Fibroblast of villous mesenchyme (primary cell): ENCODE results near the gene AKT3. TPM values are rescaled to one million over a fixed set of nuclear protein-coding genes. Genes with fewer than 3 reads are reported as not detected.
"Not testable (repeated sequence)": the region's sequence is repeated elsewhere in the genome, so short reads cannot be mapped to it uniquely, and the experiment has no call there.

Experiments
- DNase-seq: peaks from one replicate; pipeline ENCODE4 v3.0.0-alpha.2; 2010; ENCODE audit warnings: low read depth
- H3K4me3 ChIP-seq: 2 replicates; pipeline ENCODE4 v1.5.1; 2011; ENCODE audit warnings: low read depth, mild to moderate bottlenecking, low read length
- CTCF ChIP-seq: IDR thresholded peaks from 2 replicates; pipeline ENCODE4 v1.5.1; 2012; ENCODE audit warnings: low read depth, mild to moderate bottlenecking, low read length; ENCODE audit not compliant: insufficient read depth
- total RNA-seq: library from RNA; depleted of rRNA; stranded (reverse); fragments of >200 nt; gene quantifications from 2 replicates; pipeline ENCODE4 v1.2.3, GENCODE V29; 2012

The AKT3 gene
- total RNA-seq, 1 donor, result 38.0 TPM

DNA sequence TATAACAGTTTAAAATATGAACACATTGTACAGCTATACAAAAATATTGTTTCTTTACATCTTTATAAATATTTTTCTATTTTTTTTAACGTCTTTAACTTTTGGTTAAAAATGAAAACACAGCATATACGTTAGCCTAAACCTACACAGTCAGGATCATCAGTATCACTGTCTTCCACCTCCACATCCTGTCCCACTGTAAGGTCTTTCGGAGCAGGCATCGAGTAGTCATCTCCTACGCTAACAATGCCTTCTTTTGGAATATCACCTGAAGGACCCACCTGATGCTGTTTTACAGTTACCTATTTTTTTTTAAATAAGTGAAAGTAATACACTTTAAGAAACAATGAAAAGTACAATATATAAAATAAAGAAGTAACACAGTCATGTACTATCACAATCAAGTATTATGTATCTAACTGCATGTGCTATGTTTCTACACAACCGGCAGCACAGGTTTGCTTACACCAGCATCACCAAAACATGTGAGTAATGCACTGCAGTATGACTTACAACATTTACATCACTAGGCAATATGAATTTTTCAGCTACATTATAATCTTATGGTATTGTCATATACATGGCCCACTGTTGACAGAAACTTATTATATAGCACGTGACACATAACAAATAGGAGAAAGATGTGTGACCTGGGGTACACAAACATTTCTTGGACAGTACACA, 254.4 kb downstream of the AKT3 start:
- no peak overlapping the region for H3K4me3 ChIP-seq

GRCh38 chr1:243594455-243594854, 255.6 kb downstream of the AKT3 start:
- H3K4me3 ChIP-seq, result no peak overlapping the region
- DNase-seq, result no peak
- no peak for TF ChIP-seq CTCF

More for the DNA sequence above, 254.4 kb downstream of the AKT3 start:
- peak; percentile 69 for DNase-seq
- no peak for TF ChIP-seq CTCF

- H3K4me3 ChIP-seq, DNase-seq: not testable (repeated sequence)
Measured at GRCh38 chr1:243589286-243589685, 260.8 kb downstream of the AKT3 start.

DNA sequence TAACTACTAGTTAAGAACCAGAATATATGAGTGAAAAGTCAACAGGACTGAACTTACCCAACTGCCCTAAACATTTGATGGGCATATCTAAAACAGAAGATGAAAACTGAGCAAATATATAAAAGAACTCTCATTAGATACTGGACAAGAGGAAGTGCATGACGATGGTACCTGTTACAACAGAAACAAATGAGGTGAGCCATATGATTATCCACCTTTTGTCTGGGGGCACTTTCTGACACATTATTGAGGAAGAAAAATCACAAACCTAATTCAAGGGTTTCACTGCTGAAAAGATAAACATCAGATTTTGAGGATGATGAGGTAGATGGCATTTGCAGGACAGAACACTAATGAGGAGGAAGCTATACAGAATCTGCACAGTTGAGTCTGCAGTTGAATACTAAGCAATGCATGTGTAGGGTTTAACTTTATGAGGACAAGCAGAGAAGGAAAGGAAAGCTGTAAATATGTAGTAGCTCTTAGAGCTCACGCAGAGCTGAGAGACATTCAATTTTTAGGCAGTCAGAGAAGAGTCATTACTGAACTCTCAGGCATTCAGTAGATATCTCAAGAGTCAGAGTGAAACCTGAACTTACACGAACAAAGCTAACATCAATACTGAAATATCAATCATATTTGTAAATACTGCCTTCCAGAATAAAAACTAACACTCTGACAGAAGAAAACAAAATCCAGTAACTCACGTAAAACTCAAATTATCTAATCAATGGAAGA, 262.1 kb downstream of the AKT3 start:
- no peak for DNase-seq
- TF ChIP-seq CTCF, result no peak
- no peak overlapping the region for H3K4me3 ChIP-seq

- DNase-seq, result no peak
- no peak overlapping the region for H3K4me3 ChIP-seq
- no peak for TF ChIP-seq CTCF
Measured at GRCh38 chr1:243587285-243587684, 262.8 kb downstream of the AKT3 start.

DNA sequence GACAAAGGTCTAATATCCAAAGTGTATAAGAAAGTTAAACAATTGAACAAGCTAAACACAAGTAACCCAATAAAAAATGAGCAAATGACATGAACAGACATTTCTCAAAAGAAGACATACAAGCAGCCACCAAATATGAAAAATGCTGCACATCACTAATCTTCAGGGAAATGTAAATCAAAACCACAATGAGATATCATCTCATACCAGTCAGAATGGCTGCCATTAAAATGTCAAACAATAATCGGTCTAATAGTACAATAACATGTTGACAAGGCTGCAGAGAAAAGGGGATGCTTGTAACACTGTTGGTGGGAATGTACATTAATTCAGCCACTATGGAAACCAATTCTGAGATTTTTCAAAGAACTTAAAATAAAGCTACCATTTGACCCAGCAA, 264.1 kb downstream of the AKT3 start:
- H3K4me3 ChIP-seq, result no peak overlapping the region
- TF ChIP-seq CTCF, result no peak
- DNase-seq, result no peak

- no peak for TF ChIP-seq CTCF
- H3K4me3 ChIP-seq, result no peak overlapping the region
- peak; percentile 33 for DNase-seq
Measured at GRCh38 chr1:243582326-243582725, 267.7 kb downstream of the AKT3 start.
